Adipocyte (in vitro differentiated cells): ENCODE data around the gene TRPV2.

ENCODE experiments used
- DNase-seq: peaks from one replicate; pipeline ENCODE4 v3.0.0-alpha.2; 2015; ENCODE audit warnings: low read depth
- H3K27me3 ChIP-seq: replicated peaks from 2 replicates; pipeline ENCODE4 v1.7.0; 2013; ENCODE audit warnings: mild to moderate bottlenecking, low read length, moderate library complexity; ENCODE audit not compliant: control insufficient read depth, insufficient read depth
- H3K36me3 ChIP-seq: 2 replicates; pipeline ENCODE4 v1.7.0; 2013; ENCODE audit warnings: low read length, mild to moderate bottlenecking, moderate library complexity; ENCODE audit not compliant: control insufficient read depth, insufficient read depth, severe bottlenecking
- H3K4me1 ChIP-seq: 2 replicates; pipeline ENCODE4 v1.7.0; 2013; ENCODE audit warnings: mild to moderate bottlenecking, low read length, moderate library complexity; ENCODE audit not compliant: control insufficient read depth, insufficient read depth
- H3K4me3 ChIP-seq: 2 replicates; pipeline ENCODE4 v1.7.0; 2013; ENCODE audit warnings: mild to moderate bottlenecking, low read length, moderate library complexity
- H3K9ac ChIP-seq: 2 replicates; pipeline ENCODE4 v1.7.0; 2013; ENCODE audit warnings: mild to moderate bottlenecking, low read length, moderate library complexity
- H3K9me3 ChIP-seq: 2 replicates; pipeline ENCODE4 v1.7.0; 2013; ENCODE audit warnings: mild to moderate bottlenecking, low read length, moderate library complexity; ENCODE audit not compliant: control insufficient read depth

Gene TRPV2

DNA sequence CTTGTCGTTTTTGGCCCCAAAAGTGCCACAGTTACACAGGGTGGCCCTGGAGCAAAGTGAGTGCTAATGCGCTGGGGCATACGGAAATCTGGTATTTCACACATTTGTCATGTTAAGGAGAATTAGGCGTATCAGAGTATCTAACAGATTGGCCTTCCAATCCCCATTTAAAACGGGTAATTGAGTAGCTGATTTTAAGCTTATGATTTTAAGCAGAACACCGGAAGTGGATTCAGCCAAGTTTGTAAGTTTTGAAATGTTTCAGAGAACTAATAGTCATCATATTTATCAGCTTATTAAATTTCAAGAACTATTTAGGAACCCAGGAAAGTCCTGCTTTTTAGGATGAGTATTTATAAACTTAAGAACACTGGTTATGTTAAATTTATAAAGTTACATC lies 57.2 kb downstream of the TRPV2 start:
- DNase-seq: no peak
- Histone ChIP-seq H3K4me1 (peaks cover 26% of the 10 kb centered on the region), H3K9me3 (no peaks in the 10 kb centered on the region), H3K9ac (no peak overlapping the region), H3K27me3 (no peaks in the 10 kb centered on the region), H3K36me3 (no peaks in the 10 kb centered on the region), H3K4me3 (no peak overlapping the region)

DNA sequence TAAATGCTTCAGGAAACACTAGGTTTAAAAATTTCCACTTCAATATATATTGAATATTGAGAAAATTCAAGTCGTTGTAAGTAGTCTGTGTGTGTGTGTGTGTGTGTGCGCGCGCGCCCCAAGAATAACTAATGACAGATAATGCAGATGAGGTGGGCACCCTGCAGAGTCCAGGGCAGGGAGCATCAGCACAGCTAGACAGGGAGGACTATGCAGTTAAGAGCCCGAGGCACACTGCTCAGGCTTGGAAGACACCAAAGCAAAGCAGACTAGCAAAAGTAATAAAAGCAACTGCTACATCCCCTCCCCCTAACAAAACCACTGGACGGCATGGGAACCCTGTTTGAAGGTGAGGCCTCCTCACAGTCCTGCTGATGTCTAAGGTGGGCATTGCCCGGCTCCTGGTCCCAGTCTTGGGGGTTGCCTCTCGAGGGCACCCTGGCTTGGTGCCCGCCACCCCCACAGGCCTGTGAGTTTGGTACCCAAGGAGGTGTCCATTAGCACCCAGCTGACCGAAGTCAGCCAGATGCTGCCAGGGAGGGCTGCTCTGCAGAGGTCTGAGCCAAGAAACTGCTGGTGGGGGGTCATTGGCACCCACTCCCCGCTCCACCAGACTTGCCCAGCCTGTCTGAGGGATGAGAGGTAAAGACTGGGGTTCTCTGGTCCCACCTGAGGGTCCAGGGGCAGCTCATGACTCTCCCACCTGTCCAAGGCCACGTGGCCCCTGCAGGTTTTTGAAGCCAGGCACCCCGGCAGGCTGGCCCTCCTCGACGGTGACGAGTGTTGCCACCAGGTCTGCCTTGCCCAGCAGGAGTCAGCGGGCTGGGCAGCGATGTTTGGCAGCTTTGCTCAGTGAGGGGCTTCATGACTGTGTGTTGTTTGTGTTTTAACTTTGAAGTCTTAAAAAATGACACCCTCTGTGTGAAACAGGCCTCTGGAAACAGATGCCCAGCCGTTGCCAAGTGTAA lies 58.0 kb downstream of the TRPV2 start:
- no peaks in the 10 kb centered on the region for H3K36me3 ChIP-seq
- no peak overlapping the region for H3K9ac ChIP-seq
- H3K4me1 ChIP-seq: peaks cover 34% of the 10 kb centered on the region
- H3K9me3 ChIP-seq: no peaks in the 10 kb centered on the region
- H3K4me3 ChIP-seq: no peak overlapping the region
- H3K27me3 ChIP-seq: no peaks in the 10 kb centered on the region
- DNase-seq: no peak

DNA sequence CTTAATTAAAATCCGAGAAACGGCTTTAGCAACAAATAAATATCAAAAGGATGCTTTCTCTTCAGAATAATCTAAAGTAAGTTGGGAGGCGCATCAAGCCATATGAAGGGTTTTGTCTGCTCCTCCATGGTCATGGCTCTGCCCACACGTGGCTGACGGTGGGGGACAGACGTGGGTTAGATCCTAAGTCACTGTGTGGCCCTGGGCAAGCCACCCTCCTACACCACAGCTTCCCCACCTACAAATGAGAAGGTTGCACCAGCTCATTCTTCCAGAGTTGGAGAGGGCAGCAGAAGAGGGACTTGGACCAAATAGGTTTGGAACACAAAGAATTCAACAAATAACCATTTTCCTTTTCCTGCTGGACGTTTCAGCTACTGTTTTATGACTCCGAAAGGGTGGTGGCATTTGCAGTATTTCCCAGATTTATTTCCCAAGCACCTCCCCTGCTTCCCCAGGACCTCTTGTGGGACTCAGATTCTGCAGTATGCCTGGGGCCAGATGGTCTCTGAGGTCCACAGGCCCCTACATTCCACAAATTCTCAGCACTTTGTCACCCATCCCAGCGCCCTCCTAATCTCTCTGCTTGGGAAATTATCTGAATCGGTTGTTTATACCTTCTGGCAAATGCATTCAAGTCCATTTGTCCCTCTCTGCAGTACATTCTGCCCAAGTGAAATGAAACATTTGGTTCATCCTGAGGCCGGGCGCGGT lies 58.8 kb downstream of the TRPV2 start:
- H3K4me3 ChIP-seq: no peak overlapping the region
- no peaks in the 10 kb centered on the region for H3K27me3 ChIP-seq
- no peak overlapping the region for H3K9ac ChIP-seq
- H3K9me3 ChIP-seq: no peaks in the 10 kb centered on the region
- H3K4me1 ChIP-seq: peaks cover 41% of the 10 kb centered on the region
- no peak for DNase-seq
- no peaks in the 10 kb centered on the region for H3K36me3 ChIP-seq

DNA sequence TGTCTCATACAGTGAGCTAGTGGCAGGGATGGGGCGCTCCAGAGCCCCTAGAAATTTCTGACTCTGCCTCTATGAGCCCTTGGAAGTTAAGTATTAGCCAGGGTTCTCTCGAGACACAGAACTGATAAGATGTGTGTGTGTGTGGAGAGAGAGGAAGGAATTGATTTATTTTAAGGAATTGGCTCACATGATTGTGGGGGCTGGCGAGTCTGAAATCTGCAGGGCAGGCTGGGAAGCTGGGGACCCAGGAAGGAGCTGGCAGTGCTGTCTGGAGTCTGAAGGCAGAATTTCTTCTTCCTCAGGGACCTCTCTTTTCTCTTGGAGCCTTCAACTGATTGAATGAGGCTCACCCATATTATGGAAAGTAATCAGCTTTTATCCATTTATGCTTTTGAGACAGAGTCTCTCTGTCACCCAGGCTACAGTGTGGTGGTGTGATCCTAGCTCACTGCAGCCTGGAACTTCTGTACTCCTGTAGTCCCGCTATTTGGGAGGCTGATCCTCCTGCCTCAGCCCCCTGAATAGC lies 59.9 kb downstream of the TRPV2 start:
- no peaks in the 10 kb centered on the region for H3K9me3 ChIP-seq
- H3K4me3 ChIP-seq: no peak overlapping the region
- H3K27me3 ChIP-seq: no peaks in the 10 kb centered on the region
- no peak for DNase-seq
- H3K9ac ChIP-seq: no peak overlapping the region
- H3K36me3 ChIP-seq: no peaks in the 10 kb centered on the region
- peaks cover 38% of the 10 kb centered on the region for H3K4me1 ChIP-seq

DNA sequence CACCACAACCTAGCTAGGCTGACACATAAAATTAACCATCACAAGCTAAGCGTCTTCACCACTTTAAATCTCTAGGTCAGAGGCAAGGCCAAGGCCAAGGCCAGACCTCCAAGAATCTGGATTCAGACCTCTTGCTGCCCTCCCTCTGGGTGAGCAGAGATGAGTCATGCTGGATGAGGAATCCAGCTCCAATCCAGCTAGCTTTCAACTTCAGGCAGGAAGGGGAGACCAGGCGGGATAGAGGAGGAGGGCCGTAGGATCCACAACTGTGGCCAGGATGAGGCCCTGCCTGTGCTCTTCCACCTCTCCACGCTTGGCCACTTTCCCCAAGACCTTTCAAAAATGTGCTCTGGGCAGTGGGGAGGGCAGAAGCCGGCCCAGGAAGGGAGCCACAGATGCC lies 61.9 kb downstream of the TRPV2 start:
- peak overlapping the region; percentile 72 for H3K9ac ChIP-seq
- no peak overlapping the region for H3K4me3 ChIP-seq
- H3K9me3 ChIP-seq: no peaks in the 10 kb centered on the region
- peaks cover 33% of the 10 kb centered on the region for H3K4me1 ChIP-seq
- DNase-seq: peak; percentile 82
- H3K27me3 ChIP-seq: no peaks in the 10 kb centered on the region
- H3K36me3 ChIP-seq: no peaks in the 10 kb centered on the region

DNA sequence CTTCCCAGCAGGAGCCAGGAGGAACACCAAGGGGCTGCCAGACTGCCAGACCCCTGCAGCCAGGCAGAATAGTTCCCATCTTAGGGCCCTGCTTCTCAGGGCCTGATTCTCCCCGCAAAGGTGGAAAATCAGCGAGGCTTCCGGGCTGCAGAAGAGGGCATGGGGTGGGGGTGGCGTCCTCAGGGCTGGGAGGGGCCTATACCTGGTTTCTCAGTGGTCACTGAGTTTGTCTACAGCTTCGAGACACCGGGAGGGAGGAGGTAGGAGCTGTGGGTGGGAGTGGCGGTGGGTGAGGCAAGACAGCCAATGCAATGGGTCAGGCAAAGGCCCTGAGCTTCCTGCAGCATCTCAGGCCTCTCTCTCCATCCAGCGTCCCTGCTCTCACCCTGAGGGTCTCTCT lies 62.3 kb downstream of the TRPV2 start:
- Histone ChIP-seq H3K9me3 (no peaks in the 10 kb centered on the region), H3K27me3 (no peaks in the 10 kb centered on the region), H3K36me3 (no peaks in the 10 kb centered on the region), H3K9ac (peak overlapping the region; percentile 72), H3K4me3 (no peak overlapping the region), H3K4me1 (peaks cover 29% of the 10 kb centered on the region)
- no peak for DNase-seq

DNA sequence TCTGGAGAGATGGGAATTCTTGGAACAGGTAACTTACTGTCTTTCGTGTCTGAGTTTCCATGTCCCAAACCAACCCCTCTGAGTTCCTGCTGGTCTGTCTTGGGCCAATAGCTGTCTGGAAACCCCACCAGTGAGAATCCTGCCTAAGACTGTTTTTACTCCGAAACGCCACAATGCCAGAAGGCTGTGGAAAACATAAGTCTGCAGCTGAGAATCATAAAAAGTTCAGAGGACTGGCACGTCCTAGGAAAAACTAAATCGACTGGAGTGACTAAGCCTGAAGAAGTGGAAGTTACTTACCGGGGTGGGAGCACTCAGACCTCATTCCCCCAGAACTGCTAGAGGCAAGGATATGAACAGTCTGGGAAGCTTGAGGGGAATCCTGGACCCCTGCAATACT lies 63.3 kb downstream of the TRPV2 start:
- Histone ChIP-seq H3K27me3 (no peaks in the 10 kb centered on the region), H3K9me3 (no peaks in the 10 kb centered on the region), H3K36me3 (no peaks in the 10 kb centered on the region), H3K9ac (peak overlapping the region; percentile 3), H3K4me1 (peaks cover 22% of the 10 kb centered on the region), H3K4me3 (no peak overlapping the region)
- DNase-seq: no peak

DNA sequence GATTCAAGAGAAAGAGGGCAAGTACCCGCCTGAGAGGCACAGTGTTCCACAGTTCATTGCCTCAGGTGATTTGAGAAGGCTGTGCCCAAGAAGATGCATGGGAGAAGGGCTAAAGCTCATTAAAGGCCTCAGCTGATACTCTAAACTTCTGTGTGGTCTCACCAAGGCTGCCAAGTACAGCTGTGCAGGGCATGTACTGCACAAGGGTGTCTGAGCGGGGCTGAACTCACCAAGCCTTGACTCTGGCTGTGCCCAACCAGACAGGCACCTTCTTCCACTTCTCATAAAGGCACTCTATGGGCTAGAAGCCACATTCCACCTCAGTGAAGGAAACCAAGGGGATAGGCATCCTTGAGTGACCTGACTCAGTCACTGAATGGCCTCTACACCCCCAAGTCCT lies 63.9 kb downstream of the TRPV2 start:
- Histone ChIP-seq H3K9ac (no peak overlapping the region), H3K4me3 (no peak overlapping the region), H3K27me3 (no peaks in the 10 kb centered on the region), H3K36me3 (no peaks in the 10 kb centered on the region), H3K9me3 (no peaks in the 10 kb centered on the region), H3K4me1 (peaks cover 23% of the 10 kb centered on the region)
- DNase-seq: no peak

DNA sequence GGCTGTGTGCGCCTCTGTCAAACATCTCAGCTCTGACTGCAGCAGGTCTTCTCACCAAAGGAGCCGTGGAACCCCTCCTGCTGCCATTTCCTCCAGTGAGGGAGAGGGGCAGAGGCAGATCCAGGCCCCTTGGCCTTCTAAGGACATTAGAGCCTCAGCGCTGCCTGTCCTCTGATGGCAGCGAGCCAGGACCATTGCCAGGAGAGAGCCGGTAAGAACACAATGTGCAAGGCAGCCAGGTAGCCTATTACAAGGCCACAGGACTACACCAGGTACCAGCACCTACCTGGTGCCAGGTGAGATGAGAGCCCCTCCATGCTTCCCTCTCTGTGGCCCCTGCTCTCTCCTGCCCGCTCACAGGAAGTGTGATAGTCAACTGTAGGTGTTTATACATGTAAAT lies 65.6 kb downstream of the TRPV2 start:
- Histone ChIP-seq H3K4me1 (peaks cover 40% of the 10 kb centered on the region), H3K9me3 (no peaks in the 10 kb centered on the region), H3K27me3 (no peaks in the 10 kb centered on the region), H3K4me3 (no peak overlapping the region), H3K36me3 (no peaks in the 10 kb centered on the region), H3K9ac (no peak overlapping the region)
- DNase-seq: no peak

DNA sequence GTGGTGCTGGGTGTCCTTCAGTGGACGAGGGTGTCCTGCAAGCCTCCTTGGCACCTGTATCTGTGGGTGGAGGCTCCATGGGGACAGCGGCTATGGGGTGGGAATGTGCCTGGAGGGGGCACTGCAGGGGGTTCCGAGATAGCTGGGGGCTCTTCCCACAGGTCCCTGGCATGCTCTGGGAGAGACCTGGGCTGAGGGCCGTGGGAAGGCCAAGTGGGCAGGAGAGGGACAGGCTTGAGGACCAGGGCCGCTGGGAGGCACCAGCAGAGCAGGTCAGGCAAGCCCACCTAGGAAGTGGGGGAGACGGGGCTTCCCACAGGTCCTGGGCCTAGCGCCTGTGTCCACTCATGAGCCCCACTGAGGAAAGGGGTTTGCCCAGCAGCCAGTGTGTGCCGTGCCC lies 66.9 kb downstream of the TRPV2 start:
- Histone ChIP-seq H3K36me3 (no peaks in the 10 kb centered on the region), H3K27me3 (no peaks in the 10 kb centered on the region), H3K4me1 (peaks cover 46% of the 10 kb centered on the region), H3K4me3 (no peak overlapping the region), H3K9ac (no peak overlapping the region), H3K9me3 (no peaks in the 10 kb centered on the region)
- no peak for DNase-seq

DNA sequence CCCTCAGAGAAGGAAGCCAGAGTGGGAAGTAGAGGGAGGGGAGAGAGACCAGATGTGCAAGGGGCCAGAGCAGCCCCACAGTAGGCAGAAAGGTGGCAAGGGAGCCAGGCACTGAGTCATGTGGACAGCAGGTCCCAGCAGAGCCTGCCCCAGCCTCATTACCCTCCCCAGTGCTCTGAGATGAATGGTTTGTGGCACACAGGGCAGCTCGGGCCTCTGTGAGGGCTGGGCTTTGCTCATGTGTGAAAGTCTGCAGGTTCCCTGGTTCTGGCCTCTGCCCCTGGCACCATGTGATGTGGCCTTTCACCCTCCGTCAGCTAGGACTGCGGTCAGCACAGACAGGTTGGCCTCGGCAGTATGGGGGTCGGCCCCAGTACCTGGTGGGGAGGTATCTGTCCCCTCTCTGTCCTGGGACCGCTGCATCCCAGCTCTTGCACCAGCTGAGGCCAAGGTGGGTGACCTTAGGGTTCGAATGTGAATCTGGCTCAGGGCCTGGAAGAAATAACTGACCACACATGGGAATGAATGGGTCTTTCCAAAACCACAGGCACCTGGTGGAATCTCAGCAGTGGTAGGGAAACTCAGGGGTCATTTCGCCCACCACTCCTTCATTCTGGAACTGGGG lies 67.8 kb downstream of the TRPV2 start:
- Histone ChIP-seq H3K27me3 (no peaks in the 10 kb centered on the region), H3K36me3 (no peaks in the 10 kb centered on the region), H3K9ac (no peak overlapping the region), H3K9me3 (no peaks in the 10 kb centered on the region), H3K4me3 (no peak overlapping the region), H3K4me1 (peaks cover 41% of the 10 kb centered on the region)
- no peak for DNase-seq
